BLaER1 (cell line): ENCODE data around the gene NHLH2.

Experiments used
- H3K27ac ChIP-seq: shearing (Covaris generic); formaldehyde crosslinking; 2 replicates; pipeline ENCODE4 v1.8.1; 2022
- H3K27me3 ChIP-seq: shearing (Covaris generic); formaldehyde crosslinking; 2 replicates; pipeline ENCODE4 v1.8.1; 2022
- H3K36me3 ChIP-seq: shearing (Covaris generic); formaldehyde crosslinking; 2 replicates; pipeline ENCODE4 v1.8.1; 2022
- H3K4me1 ChIP-seq: shearing (Covaris generic); formaldehyde crosslinking; 2 replicates; pipeline ENCODE4 v1.8.1; 2022
- H3K4me2 ChIP-seq: shearing (Covaris generic); formaldehyde crosslinking; 2 replicates; pipeline ENCODE4 v1.8.1; 2022
- H3K4me3 ChIP-seq: shearing (Covaris generic); formaldehyde crosslinking; 2 replicates; pipeline ENCODE4 v1.8.1; 2022
- H3K9ac ChIP-seq: shearing (Covaris generic); formaldehyde crosslinking; 2 replicates; pipeline ENCODE4 v1.8.1; 2022
- H3K9me3 ChIP-seq: shearing (Covaris generic); formaldehyde crosslinking; 2 replicates; pipeline ENCODE4 v1.8.1; 2022
- H4K20me1 ChIP-seq: shearing (Covaris generic); formaldehyde crosslinking; 2 replicates; pipeline ENCODE4 v1.8.1; 2022
- Cebpa-rat ChIP-seq: shearing (Covaris generic); IDR thresholded peaks from 2 replicates; pipeline ENCODE4 v1.8.1; 2022

The NHLH2 gene

DNA sequence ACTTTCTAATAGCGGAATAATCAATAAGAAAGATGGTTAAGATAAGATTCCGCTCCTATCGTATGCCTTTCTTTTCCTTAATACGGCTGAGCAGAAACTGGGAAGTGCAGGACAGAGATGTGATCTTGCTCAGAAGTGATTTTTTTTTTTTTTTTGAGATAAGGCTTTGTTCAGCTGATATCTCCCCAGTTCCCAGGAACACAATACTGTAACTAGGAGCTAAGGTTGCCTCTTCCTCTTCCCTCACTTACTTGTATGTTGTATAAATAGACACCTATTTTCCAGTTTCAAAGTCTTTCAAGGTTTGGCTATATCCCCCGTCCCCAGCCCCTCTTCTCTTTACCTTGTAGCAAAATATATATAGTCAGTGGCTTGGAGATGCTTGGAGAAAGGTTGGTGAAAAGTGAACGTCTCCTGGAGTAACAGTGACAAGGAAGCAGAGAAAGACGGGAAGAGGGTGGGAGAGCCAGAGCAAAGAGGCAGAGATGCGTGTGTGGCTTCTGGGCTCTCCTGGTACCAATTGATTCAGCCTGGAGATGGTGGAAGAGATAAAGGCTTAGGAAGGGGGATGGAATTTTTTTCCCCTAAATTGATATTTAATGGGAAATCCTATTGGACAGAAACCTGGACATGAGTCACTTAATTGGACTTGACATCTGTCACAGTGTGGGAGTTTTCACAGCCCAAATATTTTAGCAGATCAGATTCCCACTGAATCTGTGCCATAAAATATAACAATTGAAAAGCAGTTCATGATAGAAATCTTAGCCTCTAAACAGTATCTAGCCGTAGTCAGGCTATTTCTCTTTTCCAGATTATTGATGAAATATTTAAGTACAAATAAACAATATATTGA lies at the start of gene NHLH2:
TSS of gene NHLH2 (minus strand) at position 522 of the 856 bp plus-strand sequence. CDS start 2,754 bp downstream, outside the sequence.
- Histone ChIP-seq H3K4me2 (no peak within 1 kb of the TSS), H3K4me1 (peaks cover 24% of the 10 kb centered on the region), H4K20me1 (peaks cover 41% of the 10 kb centered on the region), H3K9ac (no peak within 1 kb of the TSS), H3K4me3 (no peak within 1 kb of the TSS), H3K27ac (no peak within 1 kb of the TSS), H3K36me3 (no peaks in the 10 kb centered on the region), H3K9me3 (peaks cover 13% of the 10 kb centered on the region), H3K27me3 (peaks cover 71% of the 10 kb centered on the region)
- no peak for TF ChIP-seq Cebpa-rat

DNA sequence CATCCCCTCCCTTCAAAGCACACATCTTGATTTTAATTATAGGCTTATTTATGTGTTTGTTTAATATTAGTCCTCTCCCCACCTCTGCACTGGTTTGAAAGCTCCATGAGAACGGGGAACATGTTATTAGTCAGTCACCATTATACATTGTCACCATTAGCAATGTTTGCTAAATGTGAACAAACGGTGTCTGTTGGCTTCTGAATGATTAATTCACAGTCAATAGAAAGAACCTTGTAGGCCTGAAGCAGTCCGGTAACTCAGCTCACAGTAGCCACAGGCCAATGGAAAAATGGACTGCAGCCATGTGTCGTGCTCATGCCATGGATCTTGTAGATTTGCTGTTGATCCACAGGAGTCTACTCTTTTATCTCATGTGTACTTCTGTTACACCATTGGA lies 49.7 kb upstream of the NHLH2 start:
- TF ChIP-seq Cebpa-rat = no peak
- H3K36me3 ChIP-seq = no peaks in the 10 kb centered on the region

DNA sequence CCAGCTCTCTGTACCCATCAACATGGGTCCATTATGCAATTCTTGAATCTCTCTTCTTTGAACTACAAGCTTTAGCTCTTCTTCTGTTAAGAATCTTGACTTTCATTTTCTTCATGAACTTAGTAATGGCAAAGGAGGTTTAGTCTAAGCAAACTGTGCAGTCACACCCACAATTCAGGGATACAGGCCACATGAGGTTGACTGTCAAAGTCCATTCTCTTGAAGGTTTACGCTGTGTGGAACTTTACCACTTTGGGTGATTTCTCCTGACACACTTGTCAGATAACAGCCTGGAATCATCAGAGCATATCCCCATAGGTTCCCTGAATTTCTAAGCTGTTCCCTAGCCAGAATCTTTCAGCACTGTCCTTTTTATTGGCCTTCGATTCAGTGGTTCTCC lies 48.0 kb upstream of the NHLH2 start:
- no peak overlapping the region for H3K9ac ChIP-seq
- H3K4me2 ChIP-seq = no peak overlapping the region
- no peak overlapping the region for H3K4me3 ChIP-seq
- no peaks in the 10 kb centered on the region for H3K27me3 ChIP-seq
- H3K36me3 ChIP-seq = no peaks in the 10 kb centered on the region
- H4K20me1 ChIP-seq = no peaks in the 10 kb centered on the region
- H3K4me1 ChIP-seq = peaks cover 9% of the 10 kb centered on the region; the same call in 1 of the 2 replicates
- no peaks in the 10 kb centered on the region for H3K9me3 ChIP-seq
- H3K27ac ChIP-seq = no peak overlapping the region
- TF ChIP-seq Cebpa-rat = no peak

More for the DNA sequence above, 49.7 kb upstream of the NHLH2 start:
- Histone ChIP-seq H3K9me3 (no peaks in the 10 kb centered on the region), H3K4me3 (no peak overlapping the region), H3K27me3 (no peaks in the 10 kb centered on the region), H4K20me1 (no peaks in the 10 kb centered on the region), H3K4me2 (no peak overlapping the region), H3K27ac (no peak overlapping the region), H3K9ac (no peak overlapping the region), H3K4me1 (peaks cover 9% of the 10 kb centered on the region; the same call in 1 of the 2 replicates)

DNA sequence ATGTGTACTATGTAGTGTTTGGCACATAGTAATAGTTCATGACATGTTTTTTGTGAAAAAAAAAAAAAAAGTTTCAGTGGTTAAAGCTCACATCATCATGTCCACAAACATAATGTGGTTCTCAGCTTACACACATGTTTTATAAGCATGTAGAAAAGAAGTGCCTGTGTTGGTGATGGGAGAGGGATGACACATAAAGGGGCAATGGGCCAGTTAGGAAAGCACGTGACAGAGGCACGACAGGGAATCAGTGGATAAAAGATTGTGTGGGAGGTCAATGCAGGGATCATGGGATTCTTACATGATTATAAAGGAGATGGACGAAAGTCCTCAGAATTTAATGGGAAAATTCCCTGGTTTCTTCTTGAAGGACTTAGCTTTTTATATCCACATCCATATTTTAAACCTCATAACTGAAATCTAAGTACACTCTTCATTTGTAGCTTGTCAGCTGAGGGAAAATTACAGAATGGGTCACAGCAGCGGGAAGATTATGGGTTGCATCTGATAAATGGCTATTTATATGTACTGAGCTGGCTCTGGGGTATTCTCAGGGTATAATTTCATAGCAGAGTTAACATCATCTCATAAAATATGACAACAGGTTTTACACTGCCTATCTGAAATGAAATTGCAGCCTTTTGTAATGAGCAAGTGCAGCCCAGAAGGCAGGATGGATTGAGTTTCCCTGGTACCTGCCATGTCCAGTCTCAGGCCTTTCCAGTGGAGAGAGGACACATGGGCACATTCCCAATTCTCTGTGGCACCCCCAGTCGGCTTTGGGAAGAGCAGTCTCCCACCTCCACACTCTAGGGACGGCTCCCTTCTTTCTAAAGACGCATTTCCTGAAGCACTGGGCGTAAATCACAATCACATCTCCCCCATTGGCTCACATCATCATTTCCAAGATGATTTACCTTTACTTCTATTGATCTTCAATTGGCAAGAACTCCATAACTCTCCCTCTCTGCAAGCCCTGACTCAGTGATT lies 42.3 kb upstream of the NHLH2 start:
- H3K36me3 ChIP-seq = no peaks in the 10 kb centered on the region
- H3K9ac ChIP-seq = no peak overlapping the region
- H3K4me3 ChIP-seq = no peak overlapping the region
- TF ChIP-seq Cebpa-rat = no peak
- H3K4me1 ChIP-seq = no peaks in the 10 kb centered on the region
- H4K20me1 ChIP-seq = no peaks in the 10 kb centered on the region
- H3K9me3 ChIP-seq = no peaks in the 10 kb centered on the region
- H3K27me3 ChIP-seq = no peaks in the 10 kb centered on the region
- no peak overlapping the region for H3K4me2 ChIP-seq
- no peak overlapping the region for H3K27ac ChIP-seq

DNA sequence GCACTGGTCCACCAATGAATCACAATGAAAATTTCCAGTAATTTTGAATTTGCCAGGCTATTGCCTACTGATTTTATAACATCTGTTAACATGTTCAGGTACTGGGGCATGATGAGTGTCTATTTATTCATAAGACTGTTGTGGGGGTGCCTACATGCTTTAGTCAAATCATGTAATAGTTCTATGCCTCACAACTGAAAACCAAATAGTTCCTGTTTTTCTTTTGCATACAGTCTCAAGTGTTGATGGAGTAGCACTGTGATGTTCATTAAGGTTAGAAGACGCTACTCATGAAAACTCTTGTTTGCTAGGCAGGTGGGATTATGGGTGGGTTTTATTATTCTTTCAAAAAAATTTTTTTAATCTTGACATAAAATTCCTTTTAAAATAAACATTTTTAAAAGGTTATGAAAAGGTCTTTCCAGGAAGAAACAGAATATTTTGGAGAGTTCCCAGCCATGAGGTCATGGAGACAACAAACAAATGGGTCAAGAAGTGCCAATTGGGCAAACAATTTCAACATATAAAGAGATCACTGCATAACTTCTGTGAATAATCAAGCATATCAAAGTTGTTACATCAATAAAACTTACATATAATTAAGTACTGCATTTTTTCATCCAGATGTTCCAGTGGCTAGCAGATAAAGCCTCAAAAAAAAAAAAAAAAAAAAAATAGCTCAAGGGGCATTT lies 40.2 kb upstream of the NHLH2 start:
- H3K4me3 ChIP-seq = no peak overlapping the region
- H3K27me3 ChIP-seq = no peaks in the 10 kb centered on the region
- 0 out of 2 replicates have a peak, but pooled peaks cover 8% of the 10 kb centered on the region for H3K4me1 ChIP-seq
- H3K4me2 ChIP-seq = no peak overlapping the region
- H3K27ac ChIP-seq = no peak overlapping the region
- TF ChIP-seq Cebpa-rat = no peak
- no peaks in the 10 kb centered on the region for H3K36me3 ChIP-seq
- no peaks in the 10 kb centered on the region for H3K9me3 ChIP-seq
- no peak overlapping the region for H3K9ac ChIP-seq
- no peaks in the 10 kb centered on the region for H4K20me1 ChIP-seq

DNA sequence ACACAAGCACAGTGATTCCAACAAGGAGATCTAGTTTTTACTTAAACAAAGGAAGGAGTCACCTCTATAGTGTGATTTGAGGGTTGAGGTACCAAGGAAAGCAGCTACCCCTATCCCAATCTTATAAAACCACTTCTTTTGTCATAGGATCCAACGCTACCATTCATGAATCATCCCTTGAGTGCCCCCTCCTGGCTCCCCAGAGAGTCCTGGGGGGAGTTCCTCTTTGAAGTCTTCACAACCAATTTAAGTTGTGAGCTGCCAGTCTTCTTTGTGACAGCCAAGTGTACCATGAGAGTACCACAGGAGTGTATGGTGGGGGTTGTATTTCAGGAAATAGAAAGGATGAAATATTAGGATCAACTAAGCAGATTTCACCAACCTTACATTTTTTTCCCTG lies 39.1 kb upstream of the NHLH2 start:
- no peaks in the 10 kb centered on the region for H3K9me3 ChIP-seq
- 0 out of 2 replicates have a peak, but pooled peaks cover 8% of the 10 kb centered on the region for H3K4me1 ChIP-seq
- no peak overlapping the region for H3K4me2 ChIP-seq
- H3K27me3 ChIP-seq = no peaks in the 10 kb centered on the region
- TF ChIP-seq Cebpa-rat = no peak
- H4K20me1 ChIP-seq = no peaks in the 10 kb centered on the region
- no peak overlapping the region for H3K4me3 ChIP-seq
- H3K27ac ChIP-seq = no peak overlapping the region
- no peaks in the 10 kb centered on the region for H3K36me3 ChIP-seq
- H3K9ac ChIP-seq = no peak overlapping the region

DNA sequence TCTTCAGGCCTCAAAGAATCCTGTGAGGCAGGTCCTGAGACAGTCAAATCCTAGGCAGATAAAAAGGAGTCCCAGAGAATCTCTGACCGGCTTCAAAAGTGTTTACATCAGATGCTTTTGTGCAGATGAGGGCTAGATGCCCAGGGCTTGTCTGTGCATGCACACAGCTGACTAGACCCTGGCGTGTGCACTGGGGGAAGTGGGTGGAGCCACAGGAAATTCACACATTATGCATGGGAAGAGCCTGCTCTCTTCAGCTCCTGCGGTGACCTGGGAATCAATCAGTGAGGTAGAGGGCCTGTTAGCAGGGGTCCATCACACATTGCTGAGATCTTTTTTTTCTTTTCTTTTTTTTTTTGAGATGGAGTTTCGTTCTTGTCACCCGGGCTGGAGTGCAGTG lies 36.6 kb upstream of the NHLH2 start:
- H3K4me2 ChIP-seq = peak overlapping the region; percentile 30; the same call in 1 of the 2 replicates
- no peaks in the 10 kb centered on the region for H3K9me3 ChIP-seq
- TF ChIP-seq Cebpa-rat = no peak
- no peak overlapping the region for H3K9ac ChIP-seq
- no peak overlapping the region for H3K4me3 ChIP-seq
- H3K36me3 ChIP-seq = no peaks in the 10 kb centered on the region
- no peaks in the 10 kb centered on the region for H3K27me3 ChIP-seq
- H3K27ac ChIP-seq = no peak overlapping the region
- no peaks in the 10 kb centered on the region for H4K20me1 ChIP-seq
- 0 out of 2 replicates have a peak, but pooled peaks cover 8% of the 10 kb centered on the region for H3K4me1 ChIP-seq

DNA sequence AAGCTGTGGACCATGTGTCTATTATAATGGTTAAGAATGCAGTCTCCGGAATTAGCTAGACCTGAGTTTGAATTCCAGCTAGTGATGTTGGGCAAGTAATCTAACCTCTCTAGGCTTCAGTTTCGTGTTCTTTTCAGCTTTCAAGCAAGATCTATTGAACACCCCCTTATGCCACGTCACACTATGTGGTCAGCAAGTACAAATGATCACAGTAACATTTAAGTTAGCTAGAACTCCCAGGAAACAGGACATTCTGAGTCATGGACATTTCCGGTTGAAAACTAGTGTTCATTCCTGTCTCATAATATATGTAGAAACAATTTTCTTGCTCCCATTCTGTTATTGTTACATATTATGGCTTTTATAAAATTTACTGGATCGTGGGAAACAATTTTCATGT lies 34.0 kb upstream of the NHLH2 start:
- no peaks in the 10 kb centered on the region for H3K27me3 ChIP-seq
- no peaks in the 10 kb centered on the region for H3K9me3 ChIP-seq
- no peaks in the 10 kb centered on the region for H3K36me3 ChIP-seq
- no peaks in the 10 kb centered on the region for H4K20me1 ChIP-seq
- TF ChIP-seq Cebpa-rat = no peak
- H3K4me2 ChIP-seq = no peak overlapping the region
- H3K27ac ChIP-seq = no peak overlapping the region
- no peak overlapping the region for H3K9ac ChIP-seq
- H3K4me1 ChIP-seq = 0 out of 2 replicates have a peak, but pooled peaks cover 8% of the 10 kb centered on the region
- no peak overlapping the region for H3K4me3 ChIP-seq

DNA sequence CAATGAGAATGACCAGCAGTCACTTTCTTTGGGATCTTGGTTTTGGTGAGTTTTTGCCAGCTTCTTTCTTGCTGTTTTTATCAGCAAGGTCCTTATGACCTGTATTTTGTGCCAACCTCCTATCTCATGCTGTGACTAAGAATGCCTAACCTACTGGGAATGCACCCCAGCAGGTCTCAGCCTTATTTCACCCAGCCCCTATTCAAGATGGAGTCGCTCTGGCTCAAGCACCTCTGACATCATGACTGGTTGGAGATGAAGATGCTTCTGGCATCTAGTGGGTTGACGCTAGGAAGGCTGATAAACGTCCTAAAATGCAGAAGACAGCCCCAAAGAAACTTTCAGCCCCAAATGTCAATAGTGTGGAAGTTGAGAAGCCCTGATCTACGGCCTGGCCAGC lies 33.6 kb upstream of the NHLH2 start:
- no peak for TF ChIP-seq Cebpa-rat
- H3K9me3 ChIP-seq = no peaks in the 10 kb centered on the region
- no peak overlapping the region for H3K4me3 ChIP-seq
- no peaks in the 10 kb centered on the region for H4K20me1 ChIP-seq
- no peaks in the 10 kb centered on the region for H3K36me3 ChIP-seq
- 0 out of 2 replicates have a peak, but pooled peaks cover 8% of the 10 kb centered on the region for H3K4me1 ChIP-seq
- H3K4me2 ChIP-seq = no peak overlapping the region
- H3K27me3 ChIP-seq = no peaks in the 10 kb centered on the region
- no peak overlapping the region for H3K27ac ChIP-seq
- no peak overlapping the region for H3K9ac ChIP-seq
